Measurements from ENCODE around the gene GUCY2C. TPM values are rescaled to one million over a fixed set of nuclear protein-coding genes. Genes with fewer than 3 reads are reported as not detected.
"Not testable (repeated sequence)": the region's sequence is repeated elsewhere in the genome, so short reads cannot be mapped to it uniquely, and the experiment has no call there.

The GUCY2C gene
- 10 to 100 TPM; 75.0 to 82.8 TPM for total RNA-seq
- long read RNA-seq, transcript GUCY2C-201 (27 exons, 3,844 nt) = major isoform, 68 of 122 reads
- long read RNA-seq, partial matches to known transcripts = 27 of 122 reads
- long read RNA-seq, other reads (novel, unspliced or antisense) = 26 of 122 reads

DNA sequence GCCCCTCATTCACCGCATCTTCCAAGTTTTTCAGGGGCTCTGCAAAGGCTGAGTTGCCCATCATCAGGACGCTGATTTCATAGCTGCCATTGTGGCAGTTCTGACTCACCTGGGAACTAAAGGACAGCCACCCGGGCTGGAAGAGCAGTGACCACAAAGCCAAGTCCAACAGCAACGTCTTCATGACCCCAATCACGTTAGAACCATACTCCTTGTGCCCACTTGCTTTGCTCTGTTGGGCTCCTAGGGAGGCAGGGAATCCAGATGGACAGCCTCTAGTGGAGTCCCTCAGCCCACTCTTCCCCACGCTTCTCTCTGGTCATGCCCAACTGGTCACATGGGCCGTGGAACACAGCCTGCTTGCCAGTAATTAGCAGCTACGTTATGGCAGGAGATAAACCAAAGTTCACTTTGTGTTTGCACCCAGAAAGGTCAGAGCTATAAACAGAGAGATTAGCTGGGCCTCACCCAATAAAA, at the start of gene GUCY2C:
TSS of gene GUCY2C (minus strand) at position 335 of the 477 bp plus-strand sequence. CDS start at position 184, 151 bp downstream.
- peak; percentile 75 to 87 for DNase-seq
- intact Hi-C loops (cut with DNase I, micrococcal nuclease) = no loop called here
- ATAC-seq = peak; percentile 90

DNA sequence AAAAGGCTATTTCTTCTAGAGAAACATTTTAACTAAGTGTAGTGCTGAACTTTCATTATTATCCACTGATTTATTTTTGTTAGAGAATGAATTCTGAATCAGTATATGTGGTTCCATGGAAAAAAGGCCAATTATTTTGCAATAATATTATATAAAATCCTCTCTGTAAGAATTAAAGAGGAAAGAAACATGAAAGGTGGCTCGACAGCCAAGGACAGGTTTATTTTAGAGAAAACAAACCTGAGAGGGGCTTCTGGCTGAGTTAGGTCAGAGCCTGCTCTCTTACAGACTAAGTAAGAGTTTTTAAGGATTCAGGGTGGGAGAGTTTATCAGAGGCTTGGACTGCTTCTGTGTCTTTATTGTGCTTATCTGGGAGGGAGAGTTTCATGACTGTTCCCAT, 46.7 kb upstream of the GUCY2C start:
- ATAC-seq = no peak
- DNase-seq = no peak
- intact Hi-C loops (cut with DNase I, micrococcal nuclease) = no loop called here

DNA sequence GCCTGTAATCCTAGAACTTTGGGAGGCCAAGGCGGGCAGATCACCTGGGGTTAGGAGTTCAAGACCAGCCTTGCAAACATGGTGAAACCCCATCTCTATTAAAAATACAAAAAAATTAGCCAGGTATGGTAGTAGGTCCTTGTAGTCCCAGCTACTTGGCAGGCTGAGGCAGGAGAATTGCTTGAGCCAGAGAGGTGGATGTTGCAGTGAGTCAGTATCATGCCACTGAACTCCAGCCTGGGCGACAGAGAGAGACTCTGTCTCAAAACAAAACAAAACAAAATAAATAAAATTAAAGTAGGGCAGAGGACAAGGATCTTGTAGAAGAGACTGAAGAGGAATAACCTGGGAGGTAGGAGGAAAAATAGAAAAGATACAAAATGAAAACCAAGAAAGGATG, 45.5 kb upstream of the GUCY2C start:
- ATAC-seq (no peak), DNase-seq (no peak)
- intact Hi-C loops (cut with DNase I, micrococcal nuclease) = no loop called here

DNA sequence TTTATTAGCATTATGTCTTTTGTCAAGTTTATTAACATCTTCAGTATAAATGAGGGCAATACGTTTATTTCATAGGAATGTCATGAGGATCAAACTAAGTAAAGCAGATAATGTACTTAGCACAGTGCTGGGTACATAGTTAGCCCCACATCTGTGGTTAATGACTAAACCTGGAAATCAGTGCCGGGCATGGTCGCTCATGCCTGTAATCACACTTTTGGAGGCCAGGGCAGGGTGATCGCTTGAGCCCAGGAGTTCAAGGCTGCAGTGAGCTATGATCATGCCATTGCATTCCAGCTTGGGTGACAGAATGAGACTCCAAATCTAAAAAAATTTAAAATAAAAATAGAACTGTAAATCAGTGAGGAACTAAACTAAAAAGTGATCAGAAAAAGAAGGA, 44.8 kb upstream of the GUCY2C start:
- ATAC-seq (no peak), DNase-seq (no peak)
- intact Hi-C loops (cut with DNase I, micrococcal nuclease) = no loop called here

DNA sequence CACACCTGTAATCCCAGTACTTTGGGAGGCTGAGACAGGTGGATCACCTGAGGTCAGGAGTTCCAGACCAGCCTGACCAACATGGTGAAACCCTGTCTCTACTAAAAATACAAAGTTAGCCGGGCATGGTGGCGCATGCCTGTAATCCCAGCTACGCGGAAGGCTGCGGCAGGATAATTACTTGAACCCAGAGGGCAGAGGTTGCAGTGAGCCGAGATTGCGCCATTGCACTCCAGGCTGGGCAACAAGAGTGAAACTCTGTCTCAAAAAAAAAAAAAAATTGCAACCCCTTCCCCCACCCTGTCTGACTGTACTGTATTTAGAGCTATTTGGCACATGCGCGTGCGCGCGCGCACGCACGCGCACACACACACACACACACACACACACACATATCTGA, 40.0 kb upstream of the GUCY2C start:
- DNase-seq; intact Hi-C loops (cut with DNase I, micrococcal nuclease); ATAC-seq: not testable (repeated sequence)

DNA sequence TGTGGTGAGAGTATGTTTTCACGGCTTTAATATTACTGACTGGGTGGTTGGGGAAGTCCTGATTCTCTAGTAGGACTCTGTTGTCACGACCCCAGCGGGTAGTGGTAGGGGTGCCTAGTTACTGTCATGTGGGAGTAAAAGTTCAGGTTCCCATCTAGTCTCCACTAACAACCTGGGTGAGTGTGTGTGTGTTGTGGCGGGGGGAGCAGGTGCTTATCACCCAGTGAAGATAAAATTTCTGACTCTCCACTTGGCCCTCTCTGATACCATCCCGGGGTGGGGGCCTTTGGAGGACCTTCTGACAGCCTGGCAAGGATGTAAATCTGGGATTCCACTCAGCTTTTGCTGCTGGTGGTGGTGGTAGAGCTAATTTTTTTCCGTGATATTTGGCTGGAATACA, 35.4 kb upstream of the GUCY2C start:
- DNase-seq (no peak), ATAC-seq (no peak)
- intact Hi-C loops (cut with DNase I, micrococcal nuclease) = no loop called here

DNA sequence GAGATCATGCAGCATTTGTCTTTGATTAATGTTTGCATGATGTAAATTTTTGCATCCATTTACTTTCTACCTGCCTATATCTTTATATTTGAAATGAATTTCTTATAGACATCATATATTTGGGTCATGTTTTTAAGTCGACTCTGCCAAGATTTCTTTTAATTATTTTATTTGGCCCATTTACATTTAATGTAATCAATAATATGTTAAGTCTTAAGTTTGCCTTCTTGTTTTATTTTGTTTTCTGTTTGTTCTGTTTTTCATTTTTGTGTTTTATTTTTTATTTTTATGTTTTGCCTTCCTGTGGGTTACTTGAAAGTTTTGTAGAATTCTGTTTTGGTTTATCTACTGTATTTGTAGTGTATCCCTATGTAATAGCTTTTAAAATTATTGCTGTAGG, 33.2 kb upstream of the GUCY2C start:
- intact Hi-C loops (cut with DNase I, micrococcal nuclease) = no loop called here
- no peak for ATAC-seq
- no peak for DNase-seq

DNA sequence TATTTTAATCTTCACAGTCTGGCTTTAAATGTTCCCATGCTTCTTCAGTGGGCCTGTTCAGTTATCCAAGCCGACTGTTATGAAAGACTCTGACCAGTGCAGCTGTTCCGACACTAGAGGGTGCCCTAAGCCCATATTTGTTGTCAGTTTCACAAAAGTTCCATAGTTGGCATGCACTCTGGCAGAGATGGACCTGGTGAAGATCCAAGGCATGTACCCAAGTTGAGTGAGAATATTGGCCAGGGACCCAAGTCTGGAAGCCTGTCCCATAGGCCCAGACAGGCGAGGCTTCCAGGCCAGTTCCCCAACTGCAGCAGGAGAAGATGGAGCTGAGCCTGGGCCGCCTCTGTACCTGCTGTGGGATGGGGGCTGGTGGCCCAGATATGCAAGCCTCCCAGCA, 27.4 kb upstream of the GUCY2C start:
- DNase-seq = peak; percentile 34 to 61
- peak; percentile 97 for ATAC-seq
- intact Hi-C loops (cut with DNase I, micrococcal nuclease) = no loop called here

DNA sequence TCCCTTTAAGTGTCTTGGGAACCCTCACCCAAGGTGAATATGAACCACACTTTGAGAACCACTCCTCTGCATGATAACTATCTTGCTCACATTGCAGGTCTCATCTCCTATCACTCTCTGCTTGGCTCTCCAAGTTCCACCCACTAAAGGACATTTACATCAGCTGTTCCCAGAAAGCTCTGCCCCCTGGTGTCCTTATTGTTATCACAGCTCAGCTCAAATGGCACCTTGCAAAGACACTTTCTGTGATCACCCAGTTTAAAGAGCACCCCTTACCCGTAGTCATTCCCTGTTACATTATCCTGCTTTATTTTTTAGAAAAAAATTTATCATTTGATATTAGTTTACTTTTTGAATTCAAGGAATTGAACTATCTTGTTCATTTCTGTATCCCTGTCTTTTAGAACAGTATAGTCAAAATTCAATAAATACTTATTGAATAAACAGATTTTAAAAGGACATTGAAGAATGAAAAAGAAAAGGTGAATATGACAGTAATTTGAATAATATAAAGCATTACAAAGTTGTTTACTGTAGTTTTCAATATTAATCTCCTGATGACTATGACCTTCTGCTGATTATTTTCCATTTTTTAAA, 20.5 kb upstream of the GUCY2C start:
- intact Hi-C loops (cut with DNase I, micrococcal nuclease) = no loop called here
- ATAC-seq (peak; percentile 90), DNase-seq (peak in 1 of 2 donors; percentile 54)

DNA sequence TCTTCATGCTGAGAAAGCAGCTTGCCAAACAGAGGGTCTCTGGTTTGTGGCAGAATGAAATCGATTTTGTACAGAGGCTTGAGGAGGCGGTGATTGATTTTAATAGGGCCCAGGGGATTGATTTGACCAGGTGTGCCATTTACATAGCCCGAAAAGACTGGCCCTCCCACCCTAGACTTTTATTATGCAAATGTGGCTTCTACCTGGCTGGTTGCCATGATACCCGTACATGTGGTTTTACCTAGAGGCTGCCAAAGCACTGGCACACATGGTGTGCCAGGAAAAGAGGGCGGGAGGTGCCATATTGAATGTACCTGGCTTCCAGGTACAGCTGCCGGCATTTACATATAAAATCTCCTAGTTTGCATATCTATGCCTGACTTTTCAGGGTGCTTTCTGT, 18.0 kb upstream of the GUCY2C start:
- ATAC-seq (no peak), DNase-seq (no peak)
- intact Hi-C loops (cut with DNase I, micrococcal nuclease) = no loop called here

DNA sequence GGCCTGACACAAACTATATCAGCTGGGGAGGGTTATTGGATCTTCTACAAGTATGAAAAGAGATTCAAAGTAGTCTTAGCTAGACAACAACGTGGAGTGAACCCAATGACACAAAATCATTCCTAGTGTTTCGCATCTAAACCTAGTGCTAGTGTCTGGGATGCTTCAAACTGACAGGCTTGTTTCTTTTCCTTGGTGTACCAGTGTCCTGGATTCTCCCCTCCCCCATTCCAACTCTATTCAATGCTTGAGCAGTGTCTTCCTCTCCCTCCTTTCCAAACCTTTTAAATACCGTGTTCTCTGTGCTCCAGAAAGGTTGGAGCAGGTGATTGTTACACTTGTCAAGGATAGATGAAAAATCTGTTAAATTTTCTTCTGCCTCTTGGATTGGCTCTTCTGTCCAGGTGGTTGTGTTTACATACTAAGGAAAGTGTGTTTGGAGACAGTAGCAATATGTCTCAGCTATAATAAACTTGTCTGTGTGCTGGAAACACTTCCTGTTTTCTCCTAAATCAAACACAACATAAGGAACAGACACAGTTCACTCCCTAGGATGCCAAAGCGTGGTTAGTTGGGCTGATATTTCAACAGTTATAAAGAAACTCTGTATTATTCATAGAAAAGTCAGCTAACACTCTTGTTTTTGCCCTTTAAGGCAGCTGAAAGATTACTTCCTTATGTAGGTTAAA, 14.4 kb upstream of the GUCY2C start:
- DNase-seq (no peak), ATAC-seq (peak; percentile 97)
- intact Hi-C loops (cut with DNase I, micrococcal nuclease) = no loop called here

DNA sequence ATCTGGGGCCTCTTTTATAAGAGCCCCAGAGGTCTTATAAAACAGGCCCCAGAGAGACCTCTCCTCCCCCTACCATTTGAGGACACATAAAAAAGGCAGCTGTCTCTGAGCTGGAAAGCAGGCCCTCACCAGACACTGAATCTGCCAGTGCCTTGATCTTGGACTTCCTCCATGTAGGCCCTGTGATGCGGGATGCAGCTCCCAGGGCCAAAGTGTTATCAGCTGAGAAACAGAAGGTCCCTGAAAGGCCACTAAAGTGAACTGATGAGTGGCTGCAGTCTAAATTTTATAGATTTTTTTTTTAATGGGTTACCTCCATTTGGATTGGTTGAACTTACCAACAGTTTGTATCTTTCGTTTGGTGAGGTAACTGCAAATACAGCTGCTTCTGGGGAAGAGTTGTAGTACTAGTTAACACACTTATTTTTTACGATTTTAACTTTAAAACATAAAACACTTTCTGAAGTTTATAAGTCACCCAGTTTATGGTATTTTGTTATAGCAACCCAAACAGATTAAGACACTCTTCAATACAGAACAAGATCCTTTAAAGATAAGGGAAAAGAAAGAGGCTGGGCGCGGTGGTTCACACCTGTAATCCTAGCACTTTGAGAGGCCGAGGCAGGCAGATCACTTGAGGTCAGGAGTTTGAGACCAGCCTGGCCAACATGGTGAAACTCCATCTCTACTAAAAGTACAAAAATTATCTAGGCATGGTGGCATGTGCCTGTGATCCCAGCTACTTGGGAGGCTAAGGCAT, 5.6 kb upstream of the GUCY2C start:
- intact Hi-C loops (cut with DNase I, micrococcal nuclease) = no loop called here
- ATAC-seq (peak; percentile 75), DNase-seq (peak; percentile 32 to 38)

DNA sequence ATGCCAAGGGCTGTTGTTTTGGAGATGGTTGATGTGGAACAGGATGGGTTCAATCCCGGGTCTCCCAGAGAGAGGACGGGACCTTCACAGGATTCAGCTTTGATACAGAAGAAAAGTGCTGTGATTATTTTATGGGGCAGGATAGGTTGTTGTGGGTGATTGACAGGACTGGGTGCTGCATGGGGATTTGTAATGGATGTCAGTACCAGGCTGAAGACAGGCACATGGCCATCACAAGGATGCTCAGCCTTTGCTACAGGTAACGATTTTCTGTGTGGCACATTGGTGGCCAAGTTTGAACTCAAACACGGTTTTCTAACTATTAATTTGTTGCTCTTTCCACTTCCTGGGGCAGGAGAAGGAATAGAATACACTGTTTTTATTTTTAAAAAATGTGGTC, 4.5 kb upstream of the GUCY2C start:
- ATAC-seq (no peak), DNase-seq (no peak)
- intact Hi-C loops (cut with DNase I, micrococcal nuclease) = no loop called here

DNA sequence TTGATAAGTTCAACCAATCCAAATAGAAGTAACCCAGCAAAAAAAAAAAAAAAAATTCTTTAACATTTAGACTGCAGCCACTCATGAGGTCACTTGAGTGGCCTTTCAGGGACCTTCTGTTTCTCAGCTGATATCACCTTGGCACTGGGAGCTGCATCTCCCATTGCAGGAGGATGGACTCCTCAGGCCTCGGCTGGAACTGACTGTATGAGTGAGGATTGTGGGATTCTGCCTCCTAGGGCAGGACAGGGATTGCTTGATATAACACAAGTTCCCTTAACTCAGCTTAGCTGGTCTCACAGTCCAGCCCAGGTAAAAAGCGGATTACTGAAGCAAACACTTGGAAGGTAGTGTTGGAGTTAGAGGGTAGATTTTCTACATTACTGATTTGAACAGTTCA, 3.5 kb upstream of the GUCY2C start:
- DNase-seq (no peak), ATAC-seq (no peak)
- intact Hi-C loops (cut with DNase I, micrococcal nuclease) = no loop called here

DNA sequence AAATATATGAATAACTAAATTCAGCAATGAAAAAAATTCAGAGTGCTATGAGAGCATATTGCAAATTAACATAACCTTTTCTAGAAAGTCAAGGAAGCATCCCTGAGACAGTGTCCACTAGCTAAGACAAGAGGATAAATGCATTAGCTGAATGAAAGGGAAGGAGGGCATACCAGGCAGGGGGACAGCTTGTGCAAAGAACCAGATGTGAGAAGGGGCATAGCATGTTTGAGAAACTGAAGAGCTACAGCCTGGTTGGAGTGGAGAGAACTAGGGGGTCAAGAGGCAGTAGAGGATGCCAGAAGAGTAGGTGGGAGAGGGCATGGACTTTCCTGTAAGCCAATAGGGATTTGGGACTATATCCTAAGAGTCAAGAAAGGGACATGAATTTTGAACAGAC, 2.2 kb upstream of the GUCY2C start:
- intact Hi-C loops (cut with DNase I, micrococcal nuclease) = no loop called here
- ATAC-seq (no peak), DNase-seq (no peak)

DNA sequence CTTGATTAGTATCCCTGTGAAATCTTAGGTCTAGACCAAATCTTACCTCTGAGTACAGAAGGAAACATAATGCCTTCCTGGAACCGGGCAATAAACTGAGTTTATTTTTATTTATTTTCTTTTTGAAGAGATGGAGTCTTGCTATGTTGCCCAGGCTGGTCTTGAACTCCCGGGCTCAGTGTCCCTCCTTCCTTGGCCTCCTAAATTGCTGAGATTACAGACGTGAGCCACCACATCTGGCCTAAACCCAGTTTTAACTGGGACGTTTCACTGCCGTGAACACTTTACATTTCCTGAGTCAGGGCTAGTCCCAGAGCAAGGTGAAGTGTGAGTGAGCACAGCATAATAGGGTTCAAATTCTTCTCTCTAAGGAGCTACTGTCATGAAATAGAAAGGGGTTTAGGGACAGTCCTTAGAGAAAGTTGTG, 671 bp downstream of the GUCY2C start:
- DNase-seq (peak; percentile 13 to 34), ATAC-seq (peak; percentile 59)
- intact Hi-C loops (cut with DNase I, micrococcal nuclease) = no loop called here

DNA sequence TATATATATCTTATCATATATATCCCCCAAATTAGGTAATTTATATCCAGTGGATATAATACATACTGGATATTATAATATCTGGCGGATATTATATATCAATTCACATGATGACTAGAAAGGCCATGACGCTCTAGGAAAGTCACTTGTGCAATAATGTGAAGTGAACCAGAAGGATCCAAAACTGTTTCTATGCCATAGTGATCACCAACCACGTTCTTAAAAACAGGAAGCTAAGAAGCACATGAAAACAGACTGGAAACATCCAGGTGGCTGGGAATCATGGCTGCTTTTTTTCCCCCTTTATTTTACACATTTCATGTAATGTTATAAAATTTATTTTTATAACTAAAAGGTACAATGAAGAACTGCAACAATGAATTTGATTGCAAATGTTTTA, 1.4 kb downstream of the GUCY2C start:
- ATAC-seq = peak; percentile 24
- no peak for DNase-seq

DNA sequence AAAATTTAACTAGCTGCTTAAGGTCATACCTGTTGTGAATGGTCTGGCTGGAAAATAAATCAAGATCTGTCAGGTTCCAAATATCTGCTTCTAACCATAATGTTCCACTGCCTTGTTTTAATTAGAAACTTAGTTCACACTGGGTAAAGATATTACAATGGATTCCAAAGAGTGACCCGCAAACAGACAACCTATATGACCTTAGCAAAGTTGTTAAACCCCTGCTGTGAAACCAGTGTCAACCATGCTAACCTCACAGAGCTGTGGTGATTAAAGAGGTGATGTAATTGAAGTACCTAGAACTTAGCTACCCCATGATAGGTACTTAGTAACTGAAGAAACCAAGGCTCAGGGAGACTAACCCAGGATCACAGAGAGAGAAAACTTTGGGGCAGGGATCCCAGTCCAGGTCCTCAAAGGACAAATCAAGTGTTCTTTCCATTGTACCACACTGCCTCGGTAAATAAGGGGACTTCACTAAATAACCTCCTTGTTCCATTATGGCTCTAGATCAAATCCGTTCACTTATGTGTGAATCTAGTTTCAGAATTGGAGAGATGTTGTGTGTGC, 2.2 kb downstream of the GUCY2C start:
- intact Hi-C loops (cut with DNase I, micrococcal nuclease) = no loop called here
- no peak for ATAC-seq
- DNase-seq = no peak

More for the DNA sequence above, 1.4 kb downstream of the GUCY2C start:
- intact Hi-C loops (cut with DNase I, micrococcal nuclease) = no loop called here

DNA sequence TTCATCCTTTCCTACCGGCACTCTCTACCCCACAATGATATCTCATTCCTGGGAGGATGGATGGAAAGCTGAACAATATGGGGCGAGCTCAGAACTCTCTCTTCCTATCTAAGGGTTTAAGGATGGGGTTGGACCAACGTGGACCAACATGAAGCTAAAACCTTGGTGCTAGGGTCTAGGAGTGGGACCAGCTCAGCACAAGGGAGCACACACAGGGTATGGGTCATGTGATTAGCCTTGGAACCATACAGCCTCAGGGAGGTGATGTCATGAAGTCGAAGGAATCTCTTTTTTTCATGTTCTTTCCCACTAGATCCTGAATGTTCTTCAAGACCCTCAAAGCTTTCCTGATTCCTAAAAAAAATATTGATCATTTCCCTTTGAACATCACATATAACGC, 3.3 kb downstream of the GUCY2C start:
- intact Hi-C loops (cut with DNase I, micrococcal nuclease) = no loop called here
- no peak for ATAC-seq

More for the DNA sequence above, 3.3 kb downstream of the GUCY2C start:
- DNase-seq = no peak

All from left colon (tissue), 2 donors.